ENCODE results near the gene RIPK1.
"Not testable (repeated sequence)": the region's sequence is repeated elsewhere in the genome, so short reads cannot be mapped to it uniquely, and the experiment has no call there.

The RIPK1 gene

GRCh38 chr6:3052481-3053230 is 15.6 kb upstream of the RIPK1 start:
- TF ChIP-seq, protein P1, sequence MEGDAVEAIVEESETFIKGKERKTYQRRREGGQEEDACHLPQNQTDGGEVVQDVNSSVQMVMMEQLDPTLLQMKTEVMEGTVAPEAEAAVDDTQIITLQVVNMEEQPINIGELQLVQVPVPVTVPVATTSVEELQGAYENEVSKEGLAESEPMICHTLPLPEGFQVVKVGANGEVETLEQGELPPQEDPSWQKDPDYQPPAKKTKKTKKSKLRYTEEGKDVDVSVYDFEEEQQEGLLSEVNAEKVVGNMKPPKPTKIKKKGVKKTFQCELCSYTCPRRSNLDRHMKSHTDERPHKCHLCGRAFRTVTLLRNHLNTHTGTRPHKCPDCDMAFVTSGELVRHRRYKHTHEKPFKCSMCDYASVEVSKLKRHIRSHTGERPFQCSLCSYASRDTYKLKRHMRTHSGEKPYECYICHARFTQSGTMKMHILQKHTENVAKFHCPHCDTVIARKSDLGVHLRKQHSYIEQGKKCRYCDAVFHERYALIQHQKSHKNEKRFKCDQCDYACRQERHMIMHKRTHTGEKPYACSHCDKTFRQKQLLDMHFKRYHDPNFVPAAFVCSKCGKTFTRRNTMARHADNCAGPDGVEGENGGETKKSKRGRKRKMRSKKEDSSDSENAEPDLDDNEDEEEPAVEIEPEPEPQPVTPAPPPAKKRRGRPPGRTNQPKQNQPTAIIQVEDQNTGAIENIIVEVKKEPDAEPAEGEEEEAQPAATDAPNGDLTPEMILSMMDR (IDR thresholded peaks at IDR 0.05; ENCODE audit: extremely low read depth, missing control alignments) = no peak
- no peak for DNase-seq (ENCODE audit: low spot score)

DNA sequence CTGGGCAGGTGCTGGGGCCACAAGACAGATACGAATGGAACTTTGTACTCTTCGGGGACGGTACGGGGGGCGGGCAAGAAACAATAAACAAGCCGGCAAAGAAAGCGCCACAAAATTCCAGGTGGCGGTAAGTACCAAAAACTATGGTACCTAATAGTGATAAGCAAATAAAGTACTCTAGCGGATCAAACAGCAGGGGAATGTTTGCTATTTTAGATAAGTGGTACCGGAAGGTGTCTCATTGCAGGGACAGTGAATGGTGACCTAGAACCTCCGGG is 15.1 kb upstream of the RIPK1 start:
- TF ChIP-seq, protein P1 (IDR thresholded peaks at IDR 0.05; ENCODE audit: extremely low read depth, missing control alignments) = no peak
- DNase-seq (ENCODE audit: low spot score) = no peak

GRCh38 chr6:3054229-3055157 is 13.8 kb upstream of the RIPK1 start:
- DNase-seq (ENCODE audit: low spot score) = not testable (repeated sequence)

- DNase-seq (ENCODE audit: low spot score) = not testable (repeated sequence)
Measured at GRCh38 chr6:3055158-3055499, 13.2 kb upstream of the RIPK1 start.

GRCh38 chr6:3057063-3057770 is 11.1 kb upstream of the RIPK1 start:
- TF ChIP-seq, protein P1 (IDR thresholded peaks at IDR 0.05; ENCODE audit: extremely low read depth, missing control alignments) = no peak
- no peak for DNase-seq (ENCODE audit: low spot score)

DNA sequence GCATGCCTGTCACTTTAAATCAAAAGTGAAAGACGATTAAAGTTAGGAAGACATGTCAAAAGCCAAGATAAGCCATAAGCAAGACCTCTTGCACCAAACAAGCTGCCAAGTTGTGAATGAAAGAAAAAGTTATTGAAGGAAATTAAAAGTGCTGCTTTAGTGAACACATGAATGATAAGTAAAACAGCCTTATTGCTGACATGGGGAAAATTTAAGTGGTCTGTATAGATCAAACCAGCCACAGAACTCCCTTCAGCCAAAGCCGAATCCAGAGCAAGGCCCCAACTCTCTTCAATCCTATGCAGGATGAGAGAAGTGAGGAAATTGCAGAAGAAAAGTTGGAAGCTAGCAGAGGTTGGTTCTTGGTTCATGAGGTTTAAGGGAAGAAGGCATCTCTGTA is 9.3 kb upstream of the RIPK1 start:
- no peak for DNase-seq (ENCODE audit: low spot score)
- TF ChIP-seq, protein P1 (IDR thresholded peaks at IDR 0.05; ENCODE audit: extremely low read depth, missing control alignments) = no peak

DNA sequence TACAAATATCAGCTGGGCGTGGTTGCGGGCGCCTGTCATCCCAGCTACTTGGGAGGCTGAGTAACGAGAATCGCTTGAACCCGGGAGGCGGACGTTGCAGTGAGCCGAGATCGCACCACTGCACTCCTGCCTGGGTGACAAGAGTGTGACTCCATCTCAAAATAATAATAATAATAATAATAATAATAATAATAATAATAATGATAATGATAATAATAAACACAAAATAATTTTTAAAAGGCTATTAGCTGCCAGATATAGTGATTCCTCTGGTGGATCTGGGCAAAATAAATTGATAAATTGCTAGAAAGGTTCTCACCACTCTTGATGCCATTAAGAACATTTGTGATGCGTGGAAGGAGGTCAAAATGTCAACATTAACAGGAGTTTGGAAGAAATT is 8.2 kb upstream of the RIPK1 start:
- DNase-seq (ENCODE audit: low spot score) = not testable (repeated sequence)

GRCh38 chr6:3061501-3061941 is 6.8 kb upstream of the RIPK1 start:
- no peak for DNase-seq (ENCODE audit: low spot score)
- TF ChIP-seq, protein P1 (IDR thresholded peaks at IDR 0.05; ENCODE audit: extremely low read depth, missing control alignments) = no peak

DNA sequence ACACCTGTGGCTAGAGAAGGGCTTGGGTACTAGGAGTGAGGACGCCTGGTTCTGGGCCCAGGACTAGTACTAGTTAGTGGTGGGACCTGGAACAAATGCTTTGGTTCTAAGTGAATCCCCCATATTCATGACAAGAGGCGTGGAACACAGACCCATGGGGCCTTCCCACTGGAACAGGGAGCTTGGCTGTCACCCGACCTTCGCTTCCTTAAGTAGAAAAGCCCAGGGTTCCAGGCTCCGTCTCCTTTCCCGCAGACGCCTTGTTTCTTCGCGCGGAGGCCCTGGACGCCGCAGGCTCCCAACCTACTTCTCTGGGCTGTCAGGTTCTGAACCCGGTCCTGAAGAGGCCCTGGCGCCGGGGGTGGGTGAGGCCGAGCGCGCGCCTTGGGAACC is 5.0 kb upstream of the RIPK1 start:
- DNase-seq (ENCODE audit: low spot score) = not testable (repeated sequence)
